ENCODE measurements around the gene TMEM86B. TPM values are rescaled to one million over a fixed set of nuclear protein-coding genes. Genes with fewer than 3 reads are reported as not detected.

Gene TMEM86B
- total and polyA plus RNA-seq, 2 donors = 1.7 to 39.7 TPM

DNA sequence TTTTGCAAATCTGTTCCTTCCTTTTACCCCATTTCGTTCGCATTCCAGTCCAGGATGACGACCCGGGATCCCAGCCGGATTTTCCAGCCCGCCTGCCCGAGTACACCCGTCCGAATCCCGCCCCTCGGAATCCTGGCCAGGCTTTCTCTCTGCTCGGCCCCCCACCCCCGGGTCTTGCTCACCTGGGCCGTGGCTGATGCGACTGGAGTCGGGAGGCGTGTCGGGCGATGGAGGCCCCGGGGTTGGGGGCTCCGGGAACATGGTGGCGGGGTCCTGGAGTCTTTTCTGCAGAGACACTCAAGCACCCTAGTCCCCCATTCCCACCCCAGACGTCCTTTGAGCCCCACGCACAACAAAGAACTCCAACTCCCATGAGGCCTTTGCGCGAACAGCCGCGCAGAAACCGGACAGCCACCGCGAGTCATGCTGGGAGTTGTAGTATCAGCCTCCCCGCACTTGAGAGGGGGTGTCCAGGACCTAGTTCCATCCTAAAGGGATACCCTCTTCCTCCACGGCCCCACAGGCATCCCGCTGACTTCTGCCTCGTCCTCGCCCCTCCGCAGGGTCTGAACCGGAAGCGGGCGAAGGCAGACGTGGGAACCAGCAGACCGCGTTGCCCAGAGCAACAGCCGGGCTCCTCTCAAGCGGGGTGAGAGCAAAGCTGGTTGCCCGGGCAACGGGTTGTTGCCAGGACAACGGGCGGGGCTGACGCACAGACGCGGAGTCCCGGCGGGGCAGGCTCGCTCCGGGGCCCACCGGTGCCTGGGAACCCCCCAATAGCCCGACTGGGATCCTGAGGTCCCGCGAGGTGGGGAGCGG lies 49.6 kb downstream of the TMEM86B start:
- 3% methylated on average over 61 of the region's 61 CpGs for WGBS
- DNase-seq (ENCODE audit: low read depth in 6 of 9, low spot score in 9 of 9) = peak in 8 of 9 donors; percentile 62 to 94 (median 83)
- no peaks in the 10 kb centered on the region for H3K36me3 ChIP-seq (ENCODE audit: control insufficient read depth in 2 of 2, insufficient read depth in 2 of 2, low read length in 1 of 2)
- H3K9me3 ChIP-seq (ENCODE audit: control insufficient read depth in 2 of 2, insufficient read depth in 1 of 2, low read length in 1 of 2) = peaks cover 10 to 21% of the 10 kb centered on the region in 2 donors
- no peak overlapping the region for H3K27ac ChIP-seq (ENCODE audit: low read depth in 1 of 2, low read length in 1 of 2)
- peaks cover 23 to 82% of the 10 kb centered on the region in 2 donors for H3K27me3 ChIP-seq (ENCODE audit: control insufficient read depth in 2 of 2, insufficient read depth in 1 of 2, low read length in 1 of 2)
- peak overlapping the region; percentile 20 to 40 for H3K4me3 ChIP-seq (ENCODE audit: low read length in 2 of 2)
- peaks cover 15 to 20% of the 10 kb centered on the region in 2 donors for H3K4me1 ChIP-seq (ENCODE audit: control insufficient read depth in 2 of 2, insufficient read depth in 2 of 2, low read length in 2 of 2)

Other genes starting within 250 kb of the TMEM86B start
- not detected for gene GP6, start 190.5 kb downstream of the TMEM86B start, total RNA-seq
- 0.16 TPM for gene GP6, start 190.5 kb downstream of the TMEM86B start, polyA plus RNA-seq
- 6.2 TPM for gene RDH13, start 165.6 kb downstream of the TMEM86B start, total RNA-seq
- gene RDH13, start 165.6 kb downstream of the TMEM86B start, polyA plus RNA-seq = 6.5 TPM
- gene EPS8L1, start 152.9 kb downstream of the TMEM86B start, total RNA-seq = 2.3 TPM
- 26.6 TPM for gene EPS8L1, start 152.9 kb downstream of the TMEM86B start, polyA plus RNA-seq
- 42.9 TPM for gene PPP1R12C, start 111.1 kb downstream of the TMEM86B start, total RNA-seq
- 194 TPM for gene PPP1R12C, start 111.1 kb downstream of the TMEM86B start, polyA plus RNA-seq
- gene TNNT1, start 79.6 kb downstream of the TMEM86B start, total RNA-seq = 4.3 TPM
- 11.9 TPM for gene TNNT1, start 79.6 kb downstream of the TMEM86B start, polyA plus RNA-seq
- 0.14 TPM for gene TNNI3, start 71.0 kb downstream of the TMEM86B start, total RNA-seq
- 0.75 TPM for gene TNNI3, start 71.0 kb downstream of the TMEM86B start, polyA plus RNA-seq
- 0.24 TPM for gene DNAAF3, start 62.1 kb downstream of the TMEM86B start, total RNA-seq
- 0.64 TPM for gene DNAAF3, start 62.1 kb downstream of the TMEM86B start, polyA plus RNA-seq
- 0.24 TPM for gene SYT5, start 48.5 kb downstream of the TMEM86B start, total RNA-seq
- gene SYT5, start 48.5 kb downstream of the TMEM86B start, polyA plus RNA-seq = 0.32 TPM
- gene PTPRH, start 19.3 kb downstream of the TMEM86B start, total RNA-seq = 0.28 TPM
- gene PTPRH, start 19.3 kb downstream of the TMEM86B start, polyA plus RNA-seq = 0.14 TPM
- 36.0 TPM for gene PPP6R1, start 30.3 kb upstream of the TMEM86B start, total RNA-seq
- 48.5 TPM for gene PPP6R1, start 30.3 kb upstream of the TMEM86B start, polyA plus RNA-seq
- 16.4 TPM for gene HSPBP1, start 51.3 kb upstream of the TMEM86B start, total RNA-seq
- 21.8 TPM for gene HSPBP1, start 51.3 kb upstream of the TMEM86B start, polyA plus RNA-seq
- gene BRSK1, start 55.2 kb upstream of the TMEM86B start, total RNA-seq = 3.1 TPM
- 2.9 TPM for gene BRSK1, start 55.2 kb upstream of the TMEM86B start, polyA plus RNA-seq
- 0.76 TPM for gene TMEM150B, start 96.6 kb upstream of the TMEM86B start, total RNA-seq
- gene TMEM150B, start 96.6 kb upstream of the TMEM86B start, polyA plus RNA-seq = 2.0 TPM
- gene KMT5C, start 111.1 kb upstream of the TMEM86B start, total RNA-seq = 7.7 TPM
- gene KMT5C, start 111.1 kb upstream of the TMEM86B start, polyA plus RNA-seq = 23.5 TPM
- 2.6 TPM for gene COX6B2, start 126.0 kb upstream of the TMEM86B start, total RNA-seq
- 40.4 TPM for gene COX6B2, start 126.0 kb upstream of the TMEM86B start, polyA plus RNA-seq
- gene GARIN5B, start 134.5 kb upstream of the TMEM86B start, total RNA-seq = not detected
- gene GARIN5B, start 134.5 kb upstream of the TMEM86B start, polyA plus RNA-seq = 0.05 TPM
- gene IL11, start 141.7 kb upstream of the TMEM86B start, total RNA-seq = 0.38 TPM
- 1.5 TPM for gene IL11, start 141.7 kb upstream of the TMEM86B start, polyA plus RNA-seq
- 0.14 TPM for gene TMEM190, start 148.1 kb upstream of the TMEM86B start, total RNA-seq
- gene TMEM190, start 148.1 kb upstream of the TMEM86B start, polyA plus RNA-seq = 3.4 TPM
- gene TMEM238, start 155.5 kb upstream of the TMEM86B start, total RNA-seq = 2.5 TPM
- gene TMEM238, start 155.5 kb upstream of the TMEM86B start, polyA plus RNA-seq = 0.23 TPM
- gene RPL28, start 157.2 kb upstream of the TMEM86B start, total RNA-seq = 667 TPM
- gene RPL28, start 157.2 kb upstream of the TMEM86B start, polyA plus RNA-seq = 2,578 TPM
- 120 TPM for gene UBE2S, start 179.0 kb upstream of the TMEM86B start, total RNA-seq
- 14.6 TPM for gene UBE2S, start 179.0 kb upstream of the TMEM86B start, polyA plus RNA-seq
- 0.05 TPM for gene SHISA7, start 214.5 kb upstream of the TMEM86B start, total RNA-seq
- 0.11 TPM for gene SHISA7, start 214.5 kb upstream of the TMEM86B start, polyA plus RNA-seq
- 26.4 TPM for gene ISOC2, start 232.9 kb upstream of the TMEM86B start, total RNA-seq
- 24.8 TPM for gene ISOC2, start 232.9 kb upstream of the TMEM86B start, polyA plus RNA-seq
- not detected for gene C19orf85, start 236.0 kb upstream of the TMEM86B start, total RNA-seq
- not detected for gene C19orf85, start 236.0 kb upstream of the TMEM86B start, polyA plus RNA-seq
- 1.1 TPM for gene ZNF628, start 247.9 kb upstream of the TMEM86B start, total RNA-seq
- gene ZNF628, start 247.9 kb upstream of the TMEM86B start, polyA plus RNA-seq = 4.8 TPM

All from thymus (tissue), 11 donors.